ENCODE data around the gene KRT10. TPM values are rescaled to one million over a fixed set of nuclear protein-coding genes. Genes with fewer than 3 reads are reported as not detected.
"Not testable (repeated sequence)": the region's sequence is repeated elsewhere in the genome, so short reads cannot be mapped to it uniquely, and the experiment has no call there.

The KRT10 gene
- total and polyA plus RNA-seq, 8 donors: 0.58 to 49.0 (median 14.8) TPM

DNA sequence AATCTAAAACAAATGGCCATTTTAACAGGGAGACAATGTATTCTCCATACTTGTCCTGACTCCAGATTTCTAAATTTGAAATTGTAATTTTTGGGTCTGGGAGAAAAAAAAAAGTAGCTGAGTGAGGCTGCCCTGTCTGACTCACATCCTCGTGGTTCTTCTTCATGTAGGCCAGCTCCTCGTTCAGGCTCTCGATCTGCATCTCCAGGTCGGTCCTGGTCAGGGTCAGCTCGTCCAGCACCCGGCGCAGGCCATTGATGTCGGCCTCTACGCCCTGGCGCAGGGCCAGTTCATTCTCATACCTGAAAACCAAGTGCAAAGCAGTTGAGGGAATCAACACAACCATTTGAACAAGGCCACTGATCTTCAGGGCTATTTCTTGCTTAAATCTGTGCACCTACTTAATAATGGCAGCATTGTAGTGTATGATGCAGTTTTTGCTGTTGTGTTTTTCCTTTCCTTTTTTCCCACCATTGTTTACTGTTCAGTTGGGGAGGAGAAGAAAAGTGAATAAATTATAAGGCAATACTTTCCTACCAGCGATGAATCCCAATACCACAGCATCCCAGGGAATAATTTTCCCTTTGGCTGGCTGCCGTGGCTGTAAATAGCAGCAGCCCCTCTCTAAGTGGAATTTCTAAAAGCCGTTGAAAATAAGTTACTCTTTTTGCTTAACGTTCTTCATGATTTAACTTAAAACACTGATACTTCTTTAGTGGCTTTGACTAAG is 42.4 kb upstream of the KRT10 start:
- WGBS, 5 donors: 88 to 93% (median 92%) methylated on average over 14 of the region's 14 CpGs
- H3K4me3 ChIP-seq: no peak overlapping the region
- no peak for TF ChIP-seq EP300 (IDR thresholded peaks at IDR 0.05)
- no peak for TF ChIP-seq CTCF (IDR thresholded peaks at IDR 0.05)
- TF ChIP-seq POLR2AphosphoS5 (IDR thresholded peaks at IDR 0.05): no peak
- TF ChIP-seq POLR2A (IDR thresholded peaks at IDR 0.05): no peak
- H3K27ac ChIP-seq: no peak overlapping the region
- H3K36me3 ChIP-seq: no peaks in the 10 kb centered on the region
- H3K4me1 ChIP-seq: no peaks in the 10 kb centered on the region
- no peak for DNase-seq
- H3K27me3 ChIP-seq: peaks cover 0 to 19% (median 0%) of the 10 kb centered on the region in 3 donors
- intact Hi-C loops (cut with DNase I; ENCODE audit: low total_unique reads): no loop called here
- H3K9me3 ChIP-seq: no peaks in the 10 kb centered on the region

- TF ChIP-seq POLR2AphosphoS5 (IDR thresholded peaks at IDR 0.05): no peak
- no peak for TF ChIP-seq POLR2A (IDR thresholded peaks at IDR 0.05)
- TF ChIP-seq CTCF (IDR thresholded peaks at IDR 0.05): no peak
- TF ChIP-seq EP300 (IDR thresholded peaks at IDR 0.05): no peak
- Histone ChIP-seq H3K4me1 (no peaks in the 10 kb centered on the region), H3K9me3 (no peaks in the 10 kb centered on the region), H3K27ac (no peak overlapping the region), H3K4me3 (no peak overlapping the region), H3K36me3 (no peaks in the 10 kb centered on the region), H3K27me3 (peaks cover 0 to 19% (median 0%) of the 10 kb centered on the region in 3 donors)
- DNase-seq: peak in 1 of 2 donors; percentile 63
- intact Hi-C loops (cut with DNase I; ENCODE audit: low total_unique reads): no loop called here
- 51 to 68% (median 57%) methylated on average over 36 to 39 of the region's 39 CpGs for WGBS, 5 donors
These were observed 40.7 kb upstream of the KRT10 start for GRCh38 chr17:40862985-40863733.

DNA sequence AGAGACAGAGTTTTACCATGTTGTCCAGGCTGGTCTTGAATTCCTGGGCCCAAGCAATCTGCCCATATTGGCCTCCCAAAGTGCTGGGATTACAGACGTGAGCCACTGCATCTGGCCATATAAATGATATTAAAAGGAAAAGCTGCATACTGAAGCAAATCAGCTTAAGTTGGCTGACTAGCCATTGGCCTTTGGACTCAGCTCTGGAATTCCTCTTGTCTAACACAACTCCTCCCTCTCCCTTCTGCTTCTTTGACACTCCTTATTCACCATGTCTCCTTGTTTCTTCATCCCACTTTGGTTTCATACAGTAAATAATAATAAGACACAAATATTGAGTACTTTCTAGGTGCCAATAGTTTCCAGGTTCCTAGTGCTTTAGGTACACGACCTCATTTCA is 37.1 kb upstream of the KRT10 start:
- TF ChIP-seq POLR2A (IDR thresholded peaks at IDR 0.05): no peak
- no peak for TF ChIP-seq CTCF (IDR thresholded peaks at IDR 0.05)
- TF ChIP-seq POLR2AphosphoS5 (IDR thresholded peaks at IDR 0.05): no peak
- TF ChIP-seq EP300 (IDR thresholded peaks at IDR 0.05): no peak
- Histone ChIP-seq H3K27me3 (peaks cover 0 to 8% (median 0%) of the 10 kb centered on the region in 3 donors), H3K9me3 (no peaks in the 10 kb centered on the region), H3K36me3 (no peaks in the 10 kb centered on the region), H3K4me1 (no peaks in the 10 kb centered on the region), H3K4me3 (no peak overlapping the region), H3K27ac (no peak overlapping the region)
- intact Hi-C loops (cut with DNase I; ENCODE audit: low total_unique reads): no loop called here
- WGBS, 5 donors: 48 to 79% (median 63%) methylated on average over 2 of the region's 2 CpGs
- peak in 1 of 2 donors; percentile 38 for DNase-seq

DNA sequence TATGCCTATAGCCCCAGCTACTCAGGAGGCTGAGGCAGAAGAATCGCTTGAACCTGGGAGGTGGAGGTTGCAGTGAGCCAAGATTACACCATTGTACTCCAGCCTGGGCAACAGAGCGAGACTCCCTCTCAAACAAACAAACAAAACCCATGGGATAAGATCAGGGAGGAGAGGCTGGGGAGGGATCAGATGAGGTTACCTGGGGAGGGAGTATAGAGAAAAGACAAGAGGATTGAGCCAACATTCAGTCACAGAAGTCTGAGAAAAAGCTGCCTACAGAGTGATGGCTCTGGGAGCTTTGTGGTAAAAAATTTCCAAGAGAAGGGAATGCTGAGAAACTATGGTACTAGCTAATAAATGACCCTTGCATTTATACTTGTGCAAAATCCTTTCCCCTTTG is 36.3 kb upstream of the KRT10 start:
- H3K9me3 ChIP-seq; H3K27me3 ChIP-seq; H3K4me3 ChIP-seq; H3K36me3 ChIP-seq; DNase-seq; H3K27ac ChIP-seq; H3K4me1 ChIP-seq; intact Hi-C loops (cut with DNase I; ENCODE audit: low total_unique reads): not testable (repeated sequence)
- 67 to 83% (median 76%) methylated on average over 2 of the region's 2 CpGs for WGBS, 5 donors
